Transverse colon (tissue), 4 donors: ENCODE data around the gene CBLC. TPM values are rescaled to one million over a fixed set of nuclear protein-coding genes. Genes with fewer than 3 reads are reported as not detected.

Source experiments
- DNase-seq: peaks from one replicate; pipeline ENCODE4 v3.0.0-alpha.2; 2019
- H3K27ac ChIP-seq, 4 donors: fragments of 200-600 bp; sonication (generic); 2 replicates each; pipeline ENCODE4 v1.5.1; 2016 to 2018; ENCODE audit warnings: inconsistent platforms in 4 of 4
- H3K27me3 ChIP-seq: fragments of 200-600 bp; sonication (generic); 2 replicates; pipeline ENCODE4 v1.5.1; 2017; ENCODE audit warnings: inconsistent platforms
- H3K36me3 ChIP-seq, 4 donors: fragments of 200-600 bp; sonication (generic); 2 replicates each; pipeline ENCODE4 v1.5.1; 2017 to 2019; ENCODE audit warnings: inconsistent platforms in 4 of 4
- H3K4me1 ChIP-seq, 4 donors: fragments of 200-600 bp; sonication (generic); 2 replicates each; pipeline ENCODE4 v1.5.1; 2017 to 2020; ENCODE audit warnings: inconsistent platforms in 4 of 4
- H3K4me3 ChIP-seq, 4 donors: fragments of 200-600 bp; sonication (generic); 1 replicate in 1 of 4; 2 replicates in 3 of 4; pipeline versions ENCODE4 v1.5.1 to v1.6.1; 2017 to 2019; ENCODE audit warnings: inconsistent platforms in 4 of 4
- H3K9me3 ChIP-seq, 2 donors: fragments of 200-600 bp; sonication (generic); 2 replicates each; pipeline ENCODE4 v1.5.1; 2017 to 2019; ENCODE audit warnings: inconsistent platforms in 2 of 2
- CTCF ChIP-seq, 5 experiments: fragments of 200-600 bp in 3 of 5; fragments of 450-650 bp in 2 of 5; sonication (generic) in 3 of 5; IDR thresholded peaks; 1 replicate in 2 of 5; 2 replicates in 3 of 5; pipeline ENCODE4 v1.5.1; 2016 to 2017; ENCODE audit warnings: antibody characterized with exemption in 5 of 5, inconsistent platforms in 3 of 5, mild to moderate bottlenecking in 2 of 5, moderate library complexity in 1 of 5
- EP300 ChIP-seq: sonication (generic); formaldehyde crosslinking; IDR thresholded peaks from one replicate; pipeline ENCODE4 v1.6.1; 2017; ENCODE audit warnings: antibody characterized with exemption, low read depth
- POLR2A ChIP-seq: fragments of 450-650 bp; IDR thresholded peaks from one replicate; pipeline ENCODE4 v1.6.1; 2016; ENCODE audit warnings: antibody characterized with exemption, mild to moderate bottlenecking, moderate library complexity
- POLR2AphosphoS5 ChIP-seq, 3 donors: sonication (generic); formaldehyde crosslinking; IDR thresholded peaks; one replicate each; pipeline ENCODE4 v1.6.1; 2016; ENCODE audit warnings: antibody characterized with exemption in 3 of 3
- WGBS, 2 donors: methylation state at CpG; one replicate each; pipeline ENCODE4 v1.1.5; 2018; ENCODE audit warnings: low coverage in 1 of 2; 5-methylcytosine and 5-hydroxymethylcytosine counted together
- in situ Hi-C, 4 donors: fragments of 200-750 bp; cut with MboI; loops; one replicate each; pipeline versions ENCODE4 v1.15.0 to v1.15.1; 2017; ENCODE audit warnings: low sequenced_read_pairs in 3 of 4, low pct_ligation_motif_present in 1 of 4, low pct_unique_long_range_greater_than_20kb in 1 of 4
- intact Hi-C: fragments of 100-400 bp; cut with DNase I; formaldehyde crosslinking; loops from one replicate; pipeline ENCODE4 v1.15.1; 2023; ENCODE audit warnings: low total_unique reads
- total RNA-seq, 4 donors: library from RNA; depleted of rRNA; stranded (reverse); fragments of >200 nt; gene quantifications; one replicate each; pipeline ENCODE4 v1.1.0, GENCODE V29; 2016

CBLC gene
- total RNA-seq, 4 donors from 2014 or later: 96.1 to 210 (median 145) TPM

- peaks cover 45 to 80% (median 70%) of the 10 kb centered on the region in 4 donors for H3K4me1 ChIP-seq
- WGBS, 2 donors: 41% methylated on average over 6 of the region's 6 CpGs; no CpG with 5 or more reads in 1 of the 2 donors
These were observed 36.4 kb upstream of the CBLC start for GRCh38 chr19:44741258-44741731.

DNA sequence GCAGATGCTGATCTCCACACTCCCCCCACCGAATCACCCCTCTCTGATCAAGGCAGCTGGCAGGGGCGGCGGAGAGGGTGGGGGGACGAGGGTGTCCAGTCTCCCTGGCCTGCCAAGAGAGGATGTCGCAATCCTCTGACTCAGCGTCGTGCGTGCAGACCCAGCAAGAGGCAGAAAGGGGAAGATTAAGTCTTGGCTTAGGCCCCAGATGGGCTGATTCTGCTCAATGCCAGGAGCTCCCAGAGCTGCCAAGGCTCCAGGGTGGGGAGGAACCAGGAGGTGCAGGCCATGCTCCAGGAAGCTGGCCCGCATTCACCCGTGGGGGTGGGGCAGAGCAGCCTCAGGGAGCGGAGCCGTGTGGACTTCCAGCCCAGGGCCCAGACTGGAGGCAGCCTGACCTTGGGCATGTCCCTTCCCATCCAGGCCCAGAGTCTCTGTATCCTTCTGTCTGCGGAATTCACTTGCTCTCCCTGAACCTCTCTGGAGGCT, 35.8 kb upstream of the CBLC start:
- WGBS, 2 donors: 12% methylated on average over 12 of the region's 13 CpGs; no CpG with 5 or more reads in 1 of the 2 donors
- intact Hi-C loops: no loop called here
- no peaks in the 10 kb centered on the region for H3K36me3 ChIP-seq

More at GRCh38 chr19:44741258-44741731, 36.4 kb upstream of the CBLC start:
- Histone ChIP-seq H3K27me3 (no peaks in the 10 kb centered on the region), H3K4me3 (no peak overlapping the region), H3K9me3 (no peaks in the 10 kb centered on the region), H3K36me3 (no peaks in the 10 kb centered on the region), H3K27ac (peak overlapping the region; percentile 96 to 99 (median 97))
- intact Hi-C loops (no loop called here), in situ Hi-C loops (no loop called here)
- DNase-seq: peak; percentile 28
- TF ChIP-seq EP300 (no peak), POLR2A (no peak), CTCF (IDR thresholded peaks at IDR 0.05) (no peak), POLR2AphosphoS5 (IDR thresholded peaks at IDR 0.05) (no peak)

GRCh38 chr19:44742330-44743061, 35.2 kb upstream of the CBLC start:
- peak; percentile 33 for DNase-seq
- Histone ChIP-seq H3K27me3 (no peaks in the 10 kb centered on the region), H3K4me3 (no peak overlapping the region), H3K27ac (peak overlapping the region; percentile 96 to 99 (median 97)), H3K9me3 (no peaks in the 10 kb centered on the region), H3K4me1 (peaks cover 54 to 90% (median 80%) of the 10 kb centered on the region in 4 donors), H3K36me3 (no peaks in the 10 kb centered on the region)
- in situ Hi-C loops (no loop called here), intact Hi-C loops (no loop called here)
- TF ChIP-seq EP300 (no peak), POLR2A (no peak), POLR2AphosphoS5 (IDR thresholded peaks at IDR 0.05) (no peak), CTCF (IDR thresholded peaks at IDR 0.05) (no peak)
- WGBS, 2 donors: 0 to 51% methylated on average over 1 to 20 of the region's 20 CpGs

More for the DNA sequence above, 35.8 kb upstream of the CBLC start:
- H3K27me3 ChIP-seq: no peaks in the 10 kb centered on the region
- H3K4me1 ChIP-seq: peaks cover 51 to 86% (median 75%) of the 10 kb centered on the region in 4 donors
- no peak overlapping the region for H3K4me3 ChIP-seq
- in situ Hi-C loops: no loop called here
- peak overlapping the region; percentile 96 to 99 (median 97) for H3K27ac ChIP-seq
- no peaks in the 10 kb centered on the region for H3K9me3 ChIP-seq
- TF ChIP-seq CTCF (IDR thresholded peaks at IDR 0.05) (no peak), POLR2AphosphoS5 (IDR thresholded peaks at IDR 0.05) (peak; percentile 91 to 95 (median 92)), POLR2A (peak; percentile 69), EP300 (peak; percentile 88)
- DNase-seq: peak; percentile 97

DNA sequence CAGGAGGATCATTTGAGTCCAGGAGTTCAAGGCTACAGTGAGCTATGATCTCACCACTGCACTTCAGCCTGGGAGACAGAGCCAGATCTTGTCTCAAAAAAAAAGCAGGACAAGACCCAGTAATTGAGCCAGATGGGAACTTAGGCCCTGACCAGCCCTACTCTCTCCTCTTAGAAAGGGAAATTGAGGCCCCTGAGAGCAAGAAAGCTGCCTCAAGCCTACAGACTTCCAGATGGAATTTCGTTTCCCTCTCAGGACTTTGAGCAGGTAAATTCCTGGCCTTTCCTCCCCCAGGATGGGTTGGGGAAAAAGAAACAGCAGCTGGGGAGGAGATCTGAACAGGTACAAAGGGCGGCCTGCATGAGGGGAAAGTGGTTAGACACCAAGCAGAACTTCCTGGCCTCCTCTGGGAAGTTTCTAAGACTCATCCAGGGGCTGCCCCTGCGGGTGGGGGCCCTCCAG, 32.8 kb upstream of the CBLC start:
- no peaks in the 10 kb centered on the region for H3K9me3 ChIP-seq
- DNase-seq: no peak
- no peaks in the 10 kb centered on the region for H3K36me3 ChIP-seq
- in situ Hi-C loops: no loop called here
- H3K27me3 ChIP-seq: no peaks in the 10 kb centered on the region
- TF ChIP-seq EP300 (no peak), POLR2AphosphoS5 (IDR thresholded peaks at IDR 0.05) (no peak)
- peaks cover 55 to 88% (median 82%) of the 10 kb centered on the region in 4 donors for H3K4me1 ChIP-seq
- no peak overlapping the region for H3K4me3 ChIP-seq
- WGBS, 2 donors: 33% methylated on average over 3 of the region's 3 CpGs; no CpG with 5 or more reads in 1 of the 2 donors
- intact Hi-C loops: no loop called here
- peak overlapping the region; percentile 96 to 99 (median 97) for H3K27ac ChIP-seq
